DMS53 (cell line): ENCODE results near the gene PARD3.
"Not testable (repeated sequence)": the region's sequence is repeated elsewhere in the genome, so short reads cannot be mapped to it uniquely, and the experiment has no call there.

ENCODE experiments used
- DNase-seq: peaks from one replicate; lab custom pipeline; 2025; lab: John Stamatoyannopoulos, UW

The PARD3 gene

GRCh38 chr10:34294137-34294536 lies 521.0 kb downstream of the PARD3 start:
- DNase-seq: no peak

- no peak for DNase-seq
Measured at GRCh38 chr10:34292675-34293074, 522.4 kb downstream of the PARD3 start.

GRCh38 chr10:34292194-34292565 lies 522.9 kb downstream of the PARD3 start:
- no peak for DNase-seq

- no peak for DNase-seq
Measured at GRCh38 chr10:34291466-34292193, 523.5 kb downstream of the PARD3 start.

- DNase-seq: no peak
Measured at GRCh38 chr10:34290412-34291081, 524.5 kb downstream of the PARD3 start.

GRCh38 chr10:34288634-34289033 lies 526.5 kb downstream of the PARD3 start:
- no peak for DNase-seq

- peak; percentile 4 for DNase-seq
Measured at GRCh38 chr10:34286136-34286739, 528.9 kb downstream of the PARD3 start.

GRCh38 chr10:34281661-34282582 lies 533.2 kb downstream of the PARD3 start:
- DNase-seq: no peak

GRCh38 chr10:34280599-34281374 lies 534.3 kb downstream of the PARD3 start:
- peak; percentile 30 for DNase-seq

GRCh38 chr10:34275626-34276130 lies 539.4 kb downstream of the PARD3 start:
- no peak for DNase-seq

- no peak for DNase-seq
Measured at GRCh38 chr10:34274906-34275305, 540.2 kb downstream of the PARD3 start.

- DNase-seq: no peak
Measured at GRCh38 chr10:34273340-34273739, 541.8 kb downstream of the PARD3 start.

- DNase-seq: no peak
Measured at GRCh38 chr10:34272316-34272715, 542.8 kb downstream of the PARD3 start.

GRCh38 chr10:34268410-34268809 lies 546.7 kb downstream of the PARD3 start:
- DNase-seq: not testable (repeated sequence)

- DNase-seq: peak; percentile 17
Measured at GRCh38 chr10:34262985-34263384, 552.1 kb downstream of the PARD3 start.

- DNase-seq: no peak
Measured at GRCh38 chr10:34260904-34261303, 554.2 kb downstream of the PARD3 start.

- no peak for DNase-seq
Measured at GRCh38 chr10:34256216-34256615, 558.9 kb downstream of the PARD3 start.

GRCh38 chr10:34255035-34255434 lies 560.1 kb downstream of the PARD3 start:
- no peak for DNase-seq

GRCh38 chr10:34254596-34254995 lies 560.5 kb downstream of the PARD3 start:
- peak; percentile 19 for DNase-seq

GRCh38 chr10:34252111-34252510 lies 563.0 kb downstream of the PARD3 start:
- peak; percentile 87 for DNase-seq

GRCh38 chr10:34251177-34251576 lies 563.9 kb downstream of the PARD3 start:
- no peak for DNase-seq
